GM06990 (cell line): ENCODE data around the gene MMP28.

Experiments used
- DNase-seq: peaks from one replicate; pipeline ENCODE4 v3.0.0-alpha.2; 2011; ENCODE audit not compliant: insufficient read length; ENCODE audit errors: extremely low read depth
- H3K27me3 ChIP-seq: replicated peaks from 2 replicates; pipeline ENCODE4 v1.6.0; 2011; ENCODE audit warnings: low read length; ENCODE audit not compliant: control insufficient read depth, insufficient read depth
- H3K36me3 ChIP-seq: 2 replicates; pipeline ENCODE4 v1.5.1; 2011; ENCODE audit warnings: low read length; ENCODE audit not compliant: control insufficient read depth, insufficient read depth
- H3K4me3 ChIP-seq: replicated peaks from 2 replicates; pipeline ENCODE4 v1.5.1; 2011; ENCODE audit warnings: low read depth, mild to moderate bottlenecking, control low read depth, low read length
- CTCF ChIP-seq: IDR thresholded peaks from 2 replicates; pipeline ENCODE4 v1.5.1; 2011; ENCODE audit warnings: low read length, control low read depth, mild to moderate bottlenecking, inconsistent platforms; ENCODE audit not compliant: insufficient read depth, poor library complexity, severe bottlenecking

The MMP28 gene

GRCh38 chr17:35765086-35765710 lies 30.2 kb downstream of the MMP28 start:
- no peaks in the 10 kb centered on the region; the same call in 1 of the 2 replicates for H3K27me3 ChIP-seq
- DNase-seq = no peak
- no peaks in the 10 kb centered on the region for H3K36me3 ChIP-seq
- no peak overlapping the region for H3K4me3 ChIP-seq
- no peak for TF ChIP-seq CTCF

DNA sequence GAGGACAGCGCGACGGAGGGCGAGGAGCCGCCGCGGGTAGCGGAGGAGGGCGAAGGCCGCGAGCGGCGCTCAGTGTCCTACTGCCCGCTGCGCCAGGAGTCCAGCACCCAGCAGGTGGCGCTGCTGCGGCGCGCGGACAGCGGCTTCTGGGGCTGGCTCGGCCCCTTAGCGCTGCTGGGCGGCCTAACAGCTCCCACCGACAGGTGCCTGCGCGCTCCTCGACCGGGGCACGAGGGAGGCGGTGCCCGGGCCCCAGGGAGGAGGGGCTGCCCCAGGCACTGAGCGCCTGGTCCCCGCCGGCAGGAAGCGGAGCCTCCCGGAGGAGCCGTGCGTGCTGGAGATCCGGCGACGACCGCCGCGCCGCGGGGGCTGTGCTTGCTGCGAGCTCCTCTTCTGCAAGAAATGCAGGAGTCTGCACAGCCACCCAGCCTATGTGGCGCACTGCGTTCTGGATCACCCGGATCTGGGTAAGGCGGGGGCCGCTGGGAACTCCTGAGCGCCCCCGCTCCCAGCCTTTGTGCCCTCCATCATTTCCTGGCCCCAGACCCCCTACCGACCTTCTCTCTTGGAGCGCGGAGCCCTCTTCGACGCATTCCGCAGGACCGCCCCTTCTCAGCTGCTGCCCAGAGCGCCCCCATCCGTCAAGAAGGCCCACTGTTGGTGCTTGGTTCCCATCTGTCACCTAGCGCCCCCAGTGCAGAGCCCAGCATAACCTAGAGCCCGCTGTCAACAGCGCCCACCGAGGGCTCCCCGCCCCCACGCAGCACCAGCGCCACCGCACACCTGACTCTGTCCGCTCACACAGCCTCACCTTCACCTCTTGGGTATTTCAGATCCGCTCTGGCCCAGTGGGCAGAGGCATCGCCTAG lies 31.1 kb downstream of the MMP28 start:
- no peaks in the 10 kb centered on the region; the same call in 1 of the 2 replicates for H3K27me3 ChIP-seq
- no peaks in the 10 kb centered on the region for H3K36me3 ChIP-seq
- TF ChIP-seq CTCF = peak; percentile 85
- peak overlapping the region; percentile 58 for H3K4me3 ChIP-seq
- DNase-seq = peak; percentile 93

DNA sequence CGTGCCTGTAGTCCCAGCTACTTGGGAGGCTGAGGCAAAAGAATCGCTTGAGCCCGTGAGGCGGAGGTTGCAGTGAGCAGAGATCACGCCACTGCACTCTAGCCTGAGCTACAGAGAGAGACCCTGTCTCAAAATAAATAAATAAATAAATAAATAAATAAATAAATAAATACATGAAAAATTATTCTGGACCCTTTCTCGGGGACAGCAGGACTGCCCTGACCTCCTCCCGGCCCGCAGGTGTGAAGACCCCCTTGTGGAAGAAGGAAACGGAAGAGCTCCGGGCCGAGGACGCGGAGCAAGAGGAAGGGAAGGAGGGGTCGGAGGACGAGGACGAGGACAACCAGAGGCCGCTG lies 31.7 kb downstream of the MMP28 start:
- DNase-seq = no peak
- Histone ChIP-seq H3K36me3 (no peaks in the 10 kb centered on the region), H3K4me3 (peak overlapping the region; percentile 15), H3K27me3 (no peaks in the 10 kb centered on the region; the same call in 1 of the 2 replicates)
- TF ChIP-seq CTCF = no peak

DNA sequence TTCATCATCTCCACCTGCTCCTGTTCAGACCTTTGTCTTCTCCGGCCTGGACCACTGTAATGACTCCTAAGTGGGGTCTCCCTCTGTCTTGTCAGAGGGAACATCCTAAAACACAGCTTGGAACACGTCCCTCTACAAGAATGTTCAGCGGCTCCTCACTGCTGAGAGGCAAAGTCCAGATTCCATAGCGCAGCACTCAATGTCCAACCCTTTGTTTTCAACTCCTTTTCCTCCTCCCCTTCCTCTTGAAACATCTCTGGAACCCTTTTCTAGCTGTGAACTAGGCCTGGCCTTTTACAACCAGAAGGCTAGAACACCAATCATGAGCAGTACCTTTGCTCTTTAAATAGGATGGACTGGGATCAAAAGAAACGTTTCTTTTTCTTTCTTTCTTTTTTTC lies 33.8 kb downstream of the MMP28 start:
- no peaks in the 10 kb centered on the region for H3K27me3 ChIP-seq
- TF ChIP-seq CTCF = no peak
- H3K4me3 ChIP-seq = no peak overlapping the region
- no peaks in the 10 kb centered on the region for H3K36me3 ChIP-seq
- DNase-seq = no peak

DNA sequence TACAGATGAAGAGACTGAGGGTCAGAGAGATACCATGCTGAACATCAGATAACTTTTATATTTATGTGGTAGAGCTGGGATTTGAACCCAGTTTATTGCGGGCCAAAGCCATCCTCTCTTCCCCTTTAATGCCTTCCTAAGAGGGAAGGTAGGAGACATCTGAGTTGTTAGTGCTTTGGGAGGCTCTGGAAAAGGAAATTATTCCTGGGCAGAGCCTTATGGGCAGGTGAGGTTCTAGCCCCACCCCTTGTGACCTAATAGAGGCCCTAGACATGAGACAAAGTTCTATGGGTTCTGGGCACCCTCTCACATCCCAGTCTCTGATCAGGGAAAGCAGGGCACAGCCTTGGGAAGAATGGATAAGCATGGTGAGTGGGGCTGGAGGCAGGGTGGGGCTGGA lies 34.9 kb downstream of the MMP28 start, which contains the start of gene C17orf50:
Gene C17orf50, plus strand, starts transcription at position 301 of the 400 bp plus-strand sequence. Its CDS starts 55 bp downstream, at position 356.
- no peak within 1 kb of the TSS for H3K4me3 ChIP-seq
- no peaks in the 10 kb centered on the region for H3K27me3 ChIP-seq
- no peak for TF ChIP-seq CTCF
- no peak for DNase-seq
- no peaks in the 10 kb centered on the region for H3K36me3 ChIP-seq
